GM12878 (cell line): Measurements from ENCODE around the gene GARNL3.

Experiments used
- CREM ChIP-seq: IDR thresholded peaks from 2 replicates; pipeline ENCODE4 v1.6.1; 2014; ENCODE audit warnings: antibody characterized with exemption, low read depth
- CTCF ChIP-seq, 3 experiments: IDR thresholded peaks in 2 of 3; conservative IDR thresholded peaks in 1 of 3; 2 replicates each; pipeline ENCODE4 v1.5.1; 2011; ENCODE audit warnings: low read depth in 3 of 3, low read length in 3 of 3, mild to moderate bottlenecking in 3 of 3, control low read depth in 2 of 3, moderate library complexity in 2 of 3, inconsistent platforms in 1 of 3, mixed read lengths in 1 of 3; ENCODE audit not compliant: control insufficient read depth in 2 of 3, insufficient read depth in 1 of 3; ENCODE audit errors: extremely low read depth in 1 of 3
- EZH2 ChIP-seq: IDR thresholded peaks from 2 replicates; pipeline ENCODE4 v1.6.1; 2012; ENCODE audit warnings: low read depth, mild to moderate bottlenecking, control low read depth, inconsistent platforms, low read length, borderline replicate concordance; ENCODE audit not compliant: control insufficient read depth
- JUNB ChIP-seq: IDR thresholded peaks from 2 replicates; pipeline ENCODE4 v1.6.1; 2016; ENCODE audit warnings: antibody characterized with exemption, mild to moderate bottlenecking
- MYC ChIP-seq: IDR thresholded peaks from 2 replicates; pipeline ENCODE4 v1.6.1; 2011; ENCODE audit warnings: mild to moderate bottlenecking, low read length, moderate library complexity, inconsistent platforms; ENCODE audit not compliant: insufficient read depth, insufficient replicate concordance, insufficient read length, severe bottlenecking
- POLR2A ChIP-seq: IDR thresholded peaks from 2 replicates; pipeline ENCODE4 v1.6.1; 2011; ENCODE audit warnings: low read depth, mild to moderate bottlenecking, low read length
- SIN3A ChIP-seq: IDR thresholded peaks from 2 replicates; pipeline ENCODE4 v1.6.1; 2012; ENCODE audit warnings: low read depth, low read length, improper control_type of control experiment
- SPI1 ChIP-seq: IDR thresholded peaks from 2 replicates; pipeline ENCODE4 v1.6.1; 2011; ENCODE audit warnings: low read depth, mild to moderate bottlenecking, low read length, moderate library complexity, borderline replicate concordance; ENCODE audit not compliant: insufficient read depth
- STAT3 ChIP-seq: IDR thresholded peaks from 2 replicates; pipeline ENCODE4 v1.6.1; 2011; ENCODE audit warnings: low read depth, low read length, improper control_type of control experiment
- YBX1 ChIP-seq: fragments of 450-650 bp; IDR thresholded peaks from 2 replicates; pipeline ENCODE4 v1.6.1; 2016; ENCODE audit warnings: antibody characterized with exemption
- YY1 ChIP-seq: IDR thresholded peaks from 2 replicates; pipeline ENCODE4 v1.6.1; 2011; ENCODE audit warnings: low read depth, mild to moderate bottlenecking, low read length
- TF ChIP-seq, protein P1 (sequence below): IDR thresholded peaks from 2 replicates; pipeline ENCODE4 v1.6.1; 2012; ENCODE audit warnings: low read depth, low read length, improper control_type of control experiment
- TF ChIP-seq, protein P2 (sequence below): IDR thresholded peaks from 2 replicates; pipeline ENCODE4 v1.6.1; 2012; ENCODE audit warnings: improper control_type of control experiment, low read depth, low read length; ENCODE audit not compliant: insufficient replicate concordance

DNA sequence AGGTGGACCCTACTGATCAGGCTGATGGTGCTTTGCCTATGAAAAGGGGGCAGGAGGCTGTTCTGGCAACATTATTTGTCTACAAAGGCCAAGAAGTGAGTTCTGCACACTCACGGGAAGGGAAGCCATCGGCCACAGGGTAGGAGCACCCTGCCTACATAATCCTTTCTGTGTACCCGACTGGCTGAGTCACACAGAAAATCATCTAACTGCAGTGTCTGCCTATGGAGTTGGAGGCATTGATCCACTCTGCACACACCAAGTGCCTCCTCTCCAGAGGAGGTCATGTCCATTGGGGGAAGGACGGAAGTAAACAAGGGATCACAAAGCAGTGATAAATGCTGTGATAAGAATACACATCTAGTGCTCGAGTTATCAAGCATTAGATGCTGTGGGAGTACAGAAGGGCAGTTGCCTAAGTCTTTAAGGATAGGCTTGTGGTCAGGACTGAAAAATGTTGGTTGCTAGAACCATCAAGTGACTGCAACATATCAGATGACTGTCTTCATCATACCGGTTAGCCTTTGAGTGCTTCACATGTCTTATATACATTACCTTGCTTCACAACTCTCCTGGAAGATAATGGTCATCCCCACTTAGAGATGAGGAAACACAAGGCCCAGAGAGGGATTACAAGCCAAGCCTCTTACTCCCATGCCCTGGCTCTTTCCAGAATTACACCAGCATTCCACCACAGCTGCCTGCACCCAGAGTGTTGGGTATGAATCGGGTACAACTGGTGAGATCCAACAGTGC is 131.1 kb downstream of the GARNL3 start:
- TF ChIP-seq YBX1 (no peak), EZH2 (no peak), POLR2A (no peak), YY1 (no peak), CTCF (IDR thresholded peaks at IDR 0.05 in 2 of 3, conservative IDR thresholded peaks at IDR 0.05 in 1 of 3; ENCODE audit: control insufficient read depth in 2 of 3, extremely low read depth in 1 of 3, insufficient read depth in 1 of 3, low read depth in 3 of 3, low read length in 3 of 3) (no peak), JUNB (no peak), SPI1 (no peak), CREM (no peak), SIN3A (no peak), MYC (no peak), STAT3 (no peak)
- TF ChIP-seq, protein P1, sequence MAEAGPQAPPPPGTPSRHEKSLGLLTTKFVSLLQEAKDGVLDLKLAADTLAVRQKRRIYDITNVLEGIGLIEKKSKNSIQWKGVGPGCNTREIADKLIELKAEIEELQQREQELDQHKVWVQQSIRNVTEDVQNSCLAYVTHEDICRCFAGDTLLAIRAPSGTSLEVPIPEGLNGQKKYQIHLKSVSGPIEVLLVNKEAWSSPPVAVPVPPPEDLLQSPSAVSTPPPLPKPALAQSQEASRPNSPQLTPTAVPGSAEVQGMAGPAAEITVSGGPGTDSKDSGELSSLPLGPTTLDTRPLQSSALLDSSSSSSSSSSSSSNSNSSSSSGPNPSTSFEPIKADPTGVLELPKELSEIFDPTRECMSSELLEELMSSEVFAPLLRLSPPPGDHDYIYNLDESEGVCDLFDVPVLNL, result no peak
- TF ChIP-seq, protein P2, sequence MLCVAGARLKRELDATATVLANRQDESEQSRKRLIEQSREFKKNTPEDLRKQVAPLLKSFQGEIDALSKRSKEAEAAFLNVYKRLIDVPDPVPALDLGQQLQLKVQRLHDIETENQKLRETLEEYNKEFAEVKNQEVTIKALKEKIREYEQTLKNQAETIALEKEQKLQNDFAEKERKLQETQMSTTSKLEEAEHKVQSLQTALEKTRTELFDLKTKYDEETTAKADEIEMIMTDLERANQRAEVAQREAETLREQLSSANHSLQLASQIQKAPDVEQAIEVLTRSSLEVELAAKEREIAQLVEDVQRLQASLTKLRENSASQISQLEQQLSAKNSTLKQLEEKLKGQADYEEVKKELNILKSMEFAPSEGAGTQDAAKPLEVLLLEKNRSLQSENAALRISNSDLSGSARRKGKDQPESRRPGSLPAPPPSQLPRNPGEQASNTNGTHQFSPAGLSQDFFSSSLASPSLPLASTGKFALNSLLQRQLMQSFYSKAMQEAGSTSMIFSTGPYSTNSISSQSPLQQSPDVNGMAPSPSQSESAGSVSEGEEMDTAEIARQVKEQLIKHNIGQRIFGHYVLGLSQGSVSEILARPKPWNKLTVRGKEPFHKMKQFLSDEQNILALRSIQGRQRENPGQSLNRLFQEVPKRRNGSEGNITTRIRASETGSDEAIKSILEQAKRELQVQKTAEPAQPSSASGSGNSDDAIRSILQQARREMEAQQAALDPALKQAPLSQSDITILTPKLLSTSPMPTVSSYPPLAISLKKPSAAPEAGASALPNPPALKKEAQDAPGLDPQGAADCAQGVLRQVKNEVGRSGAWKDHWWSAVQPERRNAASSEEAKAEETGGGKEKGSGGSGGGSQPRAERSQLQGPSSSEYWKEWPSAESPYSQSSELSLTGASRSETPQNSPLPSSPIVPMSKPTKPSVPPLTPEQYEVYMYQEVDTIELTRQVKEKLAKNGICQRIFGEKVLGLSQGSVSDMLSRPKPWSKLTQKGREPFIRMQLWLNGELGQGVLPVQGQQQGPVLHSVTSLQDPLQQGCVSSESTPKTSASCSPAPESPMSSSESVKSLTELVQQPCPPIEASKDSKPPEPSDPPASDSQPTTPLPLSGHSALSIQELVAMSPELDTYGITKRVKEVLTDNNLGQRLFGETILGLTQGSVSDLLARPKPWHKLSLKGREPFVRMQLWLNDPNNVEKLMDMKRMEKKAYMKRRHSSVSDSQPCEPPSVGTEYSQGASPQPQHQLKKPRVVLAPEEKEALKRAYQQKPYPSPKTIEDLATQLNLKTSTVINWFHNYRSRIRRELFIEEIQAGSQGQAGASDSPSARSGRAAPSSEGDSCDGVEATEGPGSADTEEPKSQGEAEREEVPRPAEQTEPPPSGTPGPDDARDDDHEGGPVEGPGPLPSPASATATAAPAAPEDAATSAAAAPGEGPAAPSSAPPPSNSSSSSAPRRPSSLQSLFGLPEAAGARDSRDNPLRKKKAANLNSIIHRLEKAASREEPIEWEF, result no peak
